Thymus (tissue), 11 donors: Measurements from ENCODE around the gene SIL1. TPM values are rescaled to one million over a fixed set of nuclear protein-coding genes. Genes with fewer than 3 reads are reported as not detected.
A peak's percentile ranks its signal among the peaks of the same experiment; 100 is the strongest.

Experiments used
- DNase-seq, 9 donors: peaks; one replicate each; pipeline ENCODE4 v3.0.0-alpha.2; 2013; ENCODE audit warnings: low spot score in 9 of 9, low read depth in 6 of 9, missing footprints in 1 of 9
- H3K27ac ChIP-seq, 2 donors: one replicate each; pipeline ENCODE4 v1.5.1; 2013; ENCODE audit warnings: control low read depth in 1 of 2, low read depth in 1 of 2, low read length in 1 of 2, mild to moderate bottlenecking in 1 of 2, moderate library complexity in 1 of 2
- H3K27me3 ChIP-seq, 2 donors: one replicate each; pipeline ENCODE4 v1.5.1; 2013; ENCODE audit warnings: low read length in 1 of 2; ENCODE audit not compliant: control insufficient read depth in 2 of 2, insufficient read depth in 1 of 2
- H3K36me3 ChIP-seq, 2 donors: one replicate each; pipeline ENCODE4 v1.5.1; 2013; ENCODE audit warnings: low read length in 1 of 2, mild to moderate bottlenecking in 1 of 2, moderate library complexity in 1 of 2; ENCODE audit not compliant: control insufficient read depth in 2 of 2, insufficient read depth in 2 of 2
- H3K4me1 ChIP-seq, 2 donors: one replicate each; pipeline ENCODE4 v1.5.1; 2013; ENCODE audit warnings: low read length in 2 of 2; ENCODE audit not compliant: control insufficient read depth in 2 of 2, insufficient read depth in 2 of 2
- H3K4me3 ChIP-seq, 2 donors: one replicate each; pipeline ENCODE4 v1.5.1; 2013; ENCODE audit warnings: low read length in 2 of 2, control low read depth in 1 of 2, mild to moderate bottlenecking in 1 of 2
- H3K9me3 ChIP-seq, 2 donors: one replicate each; pipeline ENCODE4 v1.5.1; 2013; ENCODE audit warnings: low read length in 1 of 2, mild to moderate bottlenecking in 1 of 2; ENCODE audit not compliant: control insufficient read depth in 2 of 2, insufficient read depth in 1 of 2
- WGBS: extraction: QIAGEN DNeasy Blood & Tissue Kit; methylation state at CpG from one replicate; pipeline ENCODE4 v1.1.7; 2013; 5-methylcytosine and 5-hydroxymethylcytosine counted together
- polyA plus RNA-seq: library from polyadenylated mRNA; stranded (reverse); fragments of 200-250 nt; gene quantifications from one replicate; pipeline ENCODE4 v1.2.3, GENCODE V29; 2013
- total RNA-seq: library from RNA; stranded (reverse); fragments of 120-200 nt; gene quantifications from one replicate; pipeline ENCODE4 v1.2.4, GENCODE V29; 2013
- donor health status: healthy.

The SIL1 gene
- total and polyA plus RNA-seq, 2 donors: 17.0 to 30.2 TPM

GRCh38 chr5:139141446-139142204 is 56.5 kb downstream of the SIL1 start:
- peak overlapping the region in 1 of 2 donors; percentile 5 for H3K27ac ChIP-seq
- peaks cover 0 to 10% of the 10 kb centered on the region in 2 donors for H3K4me1 ChIP-seq
- 93% methylated on average over 3 of the region's 3 CpGs for WGBS
- H3K4me3 ChIP-seq: no peak overlapping the region
- H3K9me3 ChIP-seq: no peaks in the 10 kb centered on the region
- no peak for DNase-seq
- no peaks in the 10 kb centered on the region for H3K27me3 ChIP-seq
- no peaks in the 10 kb centered on the region for H3K36me3 ChIP-seq

GRCh38 chr5:139140591-139141071 is 57.5 kb downstream of the SIL1 start:
- no peak overlapping the region for H3K27ac ChIP-seq
- DNase-seq: no peak
- no peaks in the 10 kb centered on the region for H3K27me3 ChIP-seq
- peaks cover 0 to 10% of the 10 kb centered on the region in 2 donors for H3K4me1 ChIP-seq
- H3K4me3 ChIP-seq: no peak overlapping the region
- no peaks in the 10 kb centered on the region for H3K9me3 ChIP-seq
- 55% methylated on average over 6 of the region's 6 CpGs for WGBS
- H3K36me3 ChIP-seq: no peaks in the 10 kb centered on the region

- Histone ChIP-seq H3K27me3 (no peaks in the 10 kb centered on the region), H3K4me3 (no peak overlapping the region), H3K9me3 (no peaks in the 10 kb centered on the region), H3K4me1 (peaks cover 0 to 10% of the 10 kb centered on the region in 2 donors), H3K27ac (no peak overlapping the region), H3K36me3 (peaks cover 0 to 4% of the 10 kb centered on the region in 2 donors)
- WGBS: 51% methylated on average over 3 of the region's 3 CpGs
- DNase-seq: peak in 1 of 9 donors; percentile 21
Measured at GRCh38 chr5:139138809-139139208, 59.4 kb downstream of the SIL1 start.

GRCh38 chr5:139138109-139138508 is 60.1 kb downstream of the SIL1 start:
- no peaks in the 10 kb centered on the region for H3K9me3 ChIP-seq
- no peak overlapping the region for H3K27ac ChIP-seq
- 93% methylated on average over 4 of the region's 4 CpGs for WGBS
- H3K27me3 ChIP-seq: no peaks in the 10 kb centered on the region
- no peak overlapping the region for H3K4me3 ChIP-seq
- H3K36me3 ChIP-seq: peaks cover 0 to 4% of the 10 kb centered on the region in 2 donors
- no peak for DNase-seq
- H3K4me1 ChIP-seq: peaks cover 0 to 14% of the 10 kb centered on the region in 2 donors

GRCh38 chr5:139137697-139138096 is 60.5 kb downstream of the SIL1 start:
- WGBS: 82% methylated on average over 4 of the region's 4 CpGs
- no peak for DNase-seq
- peaks cover 0 to 4% of the 10 kb centered on the region in 2 donors for H3K36me3 ChIP-seq
- peaks cover 0 to 14% of the 10 kb centered on the region in 2 donors for H3K4me1 ChIP-seq
- no peaks in the 10 kb centered on the region for H3K27me3 ChIP-seq
- H3K9me3 ChIP-seq: no peaks in the 10 kb centered on the region
- no peak overlapping the region for H3K27ac ChIP-seq
- no peak overlapping the region for H3K4me3 ChIP-seq

- DNase-seq: no peak
Measured at GRCh38 chr5:139134906-139135305, 63.3 kb downstream of the SIL1 start.

GRCh38 chr5:139133282-139133681 is 64.9 kb downstream of the SIL1 start:
- peaks cover 0 to 4% of the 10 kb centered on the region in 2 donors for H3K36me3 ChIP-seq
- no peak for DNase-seq
- no peaks in the 10 kb centered on the region for H3K27me3 ChIP-seq
- H3K4me1 ChIP-seq: peaks cover 0 to 8% of the 10 kb centered on the region in 2 donors
- 87% methylated on average over 2 of the region's 2 CpGs for WGBS
- H3K9me3 ChIP-seq: no peaks in the 10 kb centered on the region
- H3K4me3 ChIP-seq: no peak overlapping the region
- no peak overlapping the region for H3K27ac ChIP-seq

More at GRCh38 chr5:139134906-139135305, 63.3 kb downstream of the SIL1 start:
- peaks cover 0 to 13% of the 10 kb centered on the region in 2 donors for H3K4me1 ChIP-seq
- no peaks in the 10 kb centered on the region for H3K9me3 ChIP-seq
- WGBS: 87% methylated on average over 4 of the region's 4 CpGs
- H3K27me3 ChIP-seq: no peaks in the 10 kb centered on the region
- no peak overlapping the region for H3K27ac ChIP-seq
- no peak overlapping the region for H3K4me3 ChIP-seq
- H3K36me3 ChIP-seq: peaks cover 0 to 4% of the 10 kb centered on the region in 2 donors

GRCh38 chr5:139132515-139132914 is 65.7 kb downstream of the SIL1 start:
- no peaks in the 10 kb centered on the region for H3K27me3 ChIP-seq
- H3K9me3 ChIP-seq: no peaks in the 10 kb centered on the region
- WGBS: 94% methylated on average over 3 of the region's 3 CpGs
- H3K4me1 ChIP-seq: peaks cover 0 to 8% of the 10 kb centered on the region in 2 donors
- H3K36me3 ChIP-seq: peaks cover 0 to 4% of the 10 kb centered on the region in 2 donors
- no peak overlapping the region for H3K4me3 ChIP-seq
- no peak overlapping the region for H3K27ac ChIP-seq
- DNase-seq: no peak

GRCh38 chr5:139131921-139132432 is 66.2 kb downstream of the SIL1 start:
- no peaks in the 10 kb centered on the region for H3K9me3 ChIP-seq
- peaks cover 0 to 8% of the 10 kb centered on the region in 2 donors for H3K4me1 ChIP-seq
- H3K27ac ChIP-seq: no peak overlapping the region
- H3K4me3 ChIP-seq: no peak overlapping the region
- H3K36me3 ChIP-seq: peaks cover 0 to 4% of the 10 kb centered on the region in 2 donors
- 69% methylated on average over 2 of the region's 2 CpGs for WGBS
- no peaks in the 10 kb centered on the region for H3K27me3 ChIP-seq
- no peak for DNase-seq
